ENCODE measurements around the gene UBAP1.

UBAP1 gene

GRCh38 chr9:34218446-34218845 is 39.6 kb downstream of the UBAP1 start:
- no peaks in the 10 kb centered on the region for H3K27me3 ChIP-seq (replicated peaks; ENCODE audit: insufficient read depth, low read length)
- H4K20me1 ChIP-seq (ENCODE audit: insufficient read depth, low read length) = no peaks in the 10 kb centered on the region
- H3F3A ChIP-seq (ENCODE audit: insufficient read depth, low read length) = no peaks in the 10 kb centered on the region
- no peak overlapping the region for H2AFZ ChIP-seq (ENCODE audit: low read length)
- H3K9me3 ChIP-seq (replicated peaks; ENCODE audit: insufficient read depth, low read length) = no peaks in the 10 kb centered on the region
- peaks cover 15% of the 10 kb centered on the region for H3K79me2 ChIP-seq (ENCODE audit: low read length)
- H3K36me3 ChIP-seq (replicated peaks; ENCODE audit: insufficient read depth, low read length) = no peaks in the 10 kb centered on the region
- H3K4me3 ChIP-seq (ENCODE audit: low read length) = no peak overlapping the region
- no peak for DNase-seq
- TF ChIP-seq EZH2phosphoT487 (IDR thresholded peaks at IDR 0.05; ENCODE audit: low read length) (no peak), EZH2 (optimal IDR thresholded peaks at IDR 0.05; ENCODE audit: low read depth, low read length) (no peak)
- TF ChIP-seq, protein P1, sequence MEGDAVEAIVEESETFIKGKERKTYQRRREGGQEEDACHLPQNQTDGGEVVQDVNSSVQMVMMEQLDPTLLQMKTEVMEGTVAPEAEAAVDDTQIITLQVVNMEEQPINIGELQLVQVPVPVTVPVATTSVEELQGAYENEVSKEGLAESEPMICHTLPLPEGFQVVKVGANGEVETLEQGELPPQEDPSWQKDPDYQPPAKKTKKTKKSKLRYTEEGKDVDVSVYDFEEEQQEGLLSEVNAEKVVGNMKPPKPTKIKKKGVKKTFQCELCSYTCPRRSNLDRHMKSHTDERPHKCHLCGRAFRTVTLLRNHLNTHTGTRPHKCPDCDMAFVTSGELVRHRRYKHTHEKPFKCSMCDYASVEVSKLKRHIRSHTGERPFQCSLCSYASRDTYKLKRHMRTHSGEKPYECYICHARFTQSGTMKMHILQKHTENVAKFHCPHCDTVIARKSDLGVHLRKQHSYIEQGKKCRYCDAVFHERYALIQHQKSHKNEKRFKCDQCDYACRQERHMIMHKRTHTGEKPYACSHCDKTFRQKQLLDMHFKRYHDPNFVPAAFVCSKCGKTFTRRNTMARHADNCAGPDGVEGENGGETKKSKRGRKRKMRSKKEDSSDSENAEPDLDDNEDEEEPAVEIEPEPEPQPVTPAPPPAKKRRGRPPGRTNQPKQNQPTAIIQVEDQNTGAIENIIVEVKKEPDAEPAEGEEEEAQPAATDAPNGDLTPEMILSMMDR (IDR thresholded peaks at IDR 0.05; ENCODE audit: low read length) = no peak
- H3K4me1 ChIP-seq (ENCODE audit: low read length) = no peaks in the 10 kb centered on the region
- no peak overlapping the region for H3K4me2 ChIP-seq (ENCODE audit: low read depth, low read length)
- H3K27ac ChIP-seq (ENCODE audit: low read length) = no peak overlapping the region
- H3K9ac ChIP-seq (ENCODE audit: low read length) = no peak overlapping the region
- no peaks in the 10 kb centered on the region for H3K9me2 ChIP-seq (replicated peaks; ENCODE audit: insufficient read depth, low read length)

GRCh38 chr9:34219421-34219820 is 40.6 kb downstream of the UBAP1 start:
- DNase-seq = no peak
- H4K20me1 ChIP-seq (ENCODE audit: insufficient read depth, low read length) = no peaks in the 10 kb centered on the region
- no peaks in the 10 kb centered on the region for H3K36me3 ChIP-seq (replicated peaks; ENCODE audit: insufficient read depth, low read length)
- no peaks in the 10 kb centered on the region for H3K9me2 ChIP-seq (replicated peaks; ENCODE audit: insufficient read depth, low read length)
- H3K4me3 ChIP-seq (ENCODE audit: low read length) = no peak overlapping the region
- H2AFZ ChIP-seq (ENCODE audit: low read length) = no peak overlapping the region
- H3K9me3 ChIP-seq (replicated peaks; ENCODE audit: insufficient read depth, low read length) = no peaks in the 10 kb centered on the region
- H3K27ac ChIP-seq (ENCODE audit: low read length) = no peak overlapping the region
- H3K4me1 ChIP-seq (ENCODE audit: low read length) = no peaks in the 10 kb centered on the region
- no peak overlapping the region for H3K9ac ChIP-seq (ENCODE audit: low read length)
- no peaks in the 10 kb centered on the region for H3K27me3 ChIP-seq (replicated peaks; ENCODE audit: insufficient read depth, low read length)
- no peaks in the 10 kb centered on the region for H3F3A ChIP-seq (ENCODE audit: insufficient read depth, low read length)
- H3K79me2 ChIP-seq (ENCODE audit: low read length) = peaks cover 15% of the 10 kb centered on the region
- H3K4me2 ChIP-seq (ENCODE audit: low read depth, low read length) = no peak overlapping the region
- TF ChIP-seq EZH2 (optimal IDR thresholded peaks at IDR 0.05; ENCODE audit: low read depth, low read length) (no peak), EZH2phosphoT487 (IDR thresholded peaks at IDR 0.05; ENCODE audit: low read length) (no peak)
- TF ChIP-seq, protein P1 (IDR thresholded peaks at IDR 0.05; ENCODE audit: low read length) = no peak

DNA sequence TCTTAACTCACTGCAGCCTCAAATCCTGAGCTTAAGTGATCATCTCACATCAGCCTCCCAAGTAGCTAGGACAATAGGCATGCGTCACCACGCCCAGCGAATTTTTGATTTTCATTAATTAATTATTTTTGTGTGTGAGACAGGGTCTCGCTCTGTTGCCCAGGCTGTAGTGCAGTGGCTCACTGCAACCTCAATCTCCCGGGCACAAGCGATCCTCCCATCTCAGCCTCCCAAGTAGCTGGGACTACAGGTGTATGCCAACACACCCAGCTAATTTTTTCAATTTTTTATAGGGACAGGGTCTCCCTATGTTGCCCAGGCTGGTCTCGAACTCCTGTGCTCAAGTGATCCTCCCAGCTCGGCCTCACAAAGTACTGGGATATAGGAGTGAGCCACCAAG is 41.4 kb downstream of the UBAP1 start:
- Histone ChIP-seq H3F3A (ENCODE audit: insufficient read depth, low read length) (no peaks in the 10 kb centered on the region), H3K4me3 (ENCODE audit: low read length) (no peak overlapping the region), H3K9me3 (replicated peaks; ENCODE audit: insufficient read depth, low read length) (no peaks in the 10 kb centered on the region), H3K4me1 (ENCODE audit: low read length) (no peaks in the 10 kb centered on the region), H3K9ac (ENCODE audit: low read length) (no peak overlapping the region), H3K79me2 (ENCODE audit: low read length) (peaks cover 15% of the 10 kb centered on the region), H3K9me2 (replicated peaks; ENCODE audit: insufficient read depth, low read length) (no peaks in the 10 kb centered on the region), H3K27me3 (replicated peaks; ENCODE audit: insufficient read depth, low read length) (no peaks in the 10 kb centered on the region), H3K36me3 (replicated peaks; ENCODE audit: insufficient read depth, low read length) (no peaks in the 10 kb centered on the region), H4K20me1 (ENCODE audit: insufficient read depth, low read length) (no peaks in the 10 kb centered on the region), H2AFZ (ENCODE audit: low read length) (no peak overlapping the region), H3K4me2 (ENCODE audit: low read depth, low read length) (no peak overlapping the region), H3K27ac (ENCODE audit: low read length) (no peak overlapping the region)
- no peak for DNase-seq
- TF ChIP-seq EZH2phosphoT487 (IDR thresholded peaks at IDR 0.05; ENCODE audit: low read length) = no peak
- TF ChIP-seq EZH2 (optimal IDR thresholded peaks at IDR 0.05; ENCODE audit: low read depth, low read length) = no peak
- TF ChIP-seq, protein P1 (IDR thresholded peaks at IDR 0.05; ENCODE audit: low read length) = no peak
